ENCODE data around the gene LOXL1. TPM values are rescaled to one million over a fixed set of nuclear protein-coding genes. Genes with fewer than 3 reads are reported as not detected.
A peak's percentile ranks its signal among the peaks of the same experiment; 100 is the strongest.

Gene LOXL1
- total RNA-seq, 1 experiment from 2014 or later = 8.3 TPM

DNA sequence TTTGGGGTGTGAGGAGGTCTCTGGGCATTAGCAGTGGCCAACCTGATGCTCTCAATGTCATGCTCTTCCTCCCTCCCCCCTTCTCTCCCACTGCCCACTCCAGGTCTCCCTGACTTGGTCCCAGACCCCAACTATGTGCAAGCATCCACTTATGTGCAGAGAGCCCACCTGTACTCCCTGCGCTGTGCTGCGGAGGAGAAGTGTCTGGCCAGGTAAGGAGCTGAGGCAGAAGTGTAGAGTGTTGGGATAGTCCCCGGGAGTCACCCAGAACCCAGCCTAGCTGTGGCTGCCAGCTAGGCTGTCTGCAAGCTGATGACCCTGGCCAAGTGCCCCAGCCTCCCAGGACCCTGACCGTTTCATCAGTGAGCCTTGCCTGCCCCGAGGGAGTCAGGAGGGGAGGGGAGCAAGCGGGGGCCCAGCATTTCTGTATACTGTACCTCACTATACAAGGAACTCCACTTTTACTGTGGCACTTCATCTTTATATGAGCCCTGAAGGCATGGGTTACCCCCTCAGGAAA is 16.5 kb downstream of the LOXL1 start:
- H3K9me3 ChIP-seq (replicated peaks) = no peaks in the 10 kb centered on the region
- no peak overlapping the region for H3K4me3 ChIP-seq
- no peaks in the 10 kb centered on the region for H3K27me3 ChIP-seq (replicated peaks)
- H3K36me3 ChIP-seq = no peaks in the 10 kb centered on the region
- no peak overlapping the region for H3K27ac ChIP-seq
- peaks cover 23% of the 10 kb centered on the region for H3K4me1 ChIP-seq (replicated peaks)
- DNase-seq (ENCODE audit: low read depth in 1 of 2, low spot score in 2 of 2) = no peak

DNA sequence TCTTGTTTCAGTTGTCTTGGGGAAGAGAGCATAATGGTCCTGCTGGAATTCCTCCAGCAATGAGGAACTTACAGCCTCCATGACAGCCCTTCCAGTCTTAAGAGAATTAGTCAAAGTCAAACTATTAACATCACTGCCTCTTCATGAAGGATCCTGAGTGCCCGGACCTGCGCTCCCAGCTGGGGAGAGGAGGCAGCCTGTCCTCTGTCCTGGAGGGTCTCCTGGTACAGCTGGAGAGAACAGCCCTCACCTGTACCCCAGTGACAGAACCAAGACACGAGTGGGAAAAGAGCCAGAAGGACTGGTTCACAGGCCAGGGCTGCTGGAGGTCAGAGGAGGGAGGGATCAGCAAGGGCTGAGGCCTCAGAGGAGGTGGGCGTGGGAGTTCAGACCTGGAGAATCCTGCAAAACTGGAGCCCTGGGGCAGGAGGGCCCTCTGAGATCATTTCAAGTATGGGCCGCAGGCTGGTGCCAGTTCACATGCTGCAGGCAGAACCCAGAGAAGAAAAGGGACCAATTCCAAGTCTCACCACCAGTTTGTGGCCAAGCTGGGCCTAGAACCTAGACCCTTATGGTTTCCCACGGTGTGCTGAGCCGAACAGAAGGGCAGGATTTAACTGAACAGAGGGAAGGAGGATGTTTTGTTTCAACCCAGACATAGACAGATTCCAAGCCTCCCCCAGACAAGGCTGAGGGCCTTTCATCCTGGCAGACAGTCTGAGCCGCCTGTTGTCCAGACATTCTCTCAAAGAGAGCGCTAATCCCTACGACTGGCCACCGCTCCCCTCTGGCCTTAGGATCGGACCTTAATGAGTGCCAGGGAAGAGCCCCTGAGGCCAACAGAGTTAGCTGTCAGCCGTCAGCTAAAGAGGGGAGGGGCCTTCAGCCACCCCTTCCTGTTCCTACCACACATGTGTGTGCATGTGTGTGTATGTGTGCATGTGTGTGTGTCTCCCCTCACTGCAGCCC is 18.2 kb downstream of the LOXL1 start:
- no peaks in the 10 kb centered on the region for H3K36me3 ChIP-seq
- no peaks in the 10 kb centered on the region for H3K27me3 ChIP-seq (replicated peaks)
- DNase-seq (ENCODE audit: low read depth in 1 of 2, low spot score in 2 of 2) = no peak
- H3K4me1 ChIP-seq (replicated peaks) = peaks cover 23% of the 10 kb centered on the region
- no peak overlapping the region for H3K4me3 ChIP-seq
- no peaks in the 10 kb centered on the region for H3K9me3 ChIP-seq (replicated peaks)
- H3K27ac ChIP-seq = no peak overlapping the region

DNA sequence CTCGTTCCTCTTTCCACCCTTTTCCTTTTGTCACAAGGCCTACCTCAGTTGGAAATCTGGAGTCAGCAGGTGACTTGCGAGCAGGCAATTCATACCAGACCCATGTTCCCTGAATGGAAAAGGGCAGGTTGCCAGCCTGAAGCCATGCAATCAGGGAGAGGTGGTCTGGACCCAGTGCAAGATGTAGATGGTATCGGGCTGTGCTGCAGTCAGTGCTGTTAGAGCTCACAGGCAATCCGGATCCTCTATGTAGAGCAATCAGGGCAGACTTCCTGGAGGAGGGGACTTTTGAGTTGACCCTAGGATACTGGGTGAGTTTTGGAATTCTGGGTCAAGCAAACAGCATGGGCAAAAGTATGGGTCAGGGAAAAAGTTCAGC is 18.9 kb downstream of the LOXL1 start:
- H3K27me3 ChIP-seq (replicated peaks) = no peaks in the 10 kb centered on the region
- no peak overlapping the region for H3K4me3 ChIP-seq
- H3K27ac ChIP-seq = no peak overlapping the region
- no peaks in the 10 kb centered on the region for H3K36me3 ChIP-seq
- H3K9me3 ChIP-seq (replicated peaks) = no peaks in the 10 kb centered on the region
- no peak for DNase-seq (ENCODE audit: low read depth in 1 of 2, low spot score in 2 of 2)
- H3K4me1 ChIP-seq (replicated peaks) = peaks cover 23% of the 10 kb centered on the region

DNA sequence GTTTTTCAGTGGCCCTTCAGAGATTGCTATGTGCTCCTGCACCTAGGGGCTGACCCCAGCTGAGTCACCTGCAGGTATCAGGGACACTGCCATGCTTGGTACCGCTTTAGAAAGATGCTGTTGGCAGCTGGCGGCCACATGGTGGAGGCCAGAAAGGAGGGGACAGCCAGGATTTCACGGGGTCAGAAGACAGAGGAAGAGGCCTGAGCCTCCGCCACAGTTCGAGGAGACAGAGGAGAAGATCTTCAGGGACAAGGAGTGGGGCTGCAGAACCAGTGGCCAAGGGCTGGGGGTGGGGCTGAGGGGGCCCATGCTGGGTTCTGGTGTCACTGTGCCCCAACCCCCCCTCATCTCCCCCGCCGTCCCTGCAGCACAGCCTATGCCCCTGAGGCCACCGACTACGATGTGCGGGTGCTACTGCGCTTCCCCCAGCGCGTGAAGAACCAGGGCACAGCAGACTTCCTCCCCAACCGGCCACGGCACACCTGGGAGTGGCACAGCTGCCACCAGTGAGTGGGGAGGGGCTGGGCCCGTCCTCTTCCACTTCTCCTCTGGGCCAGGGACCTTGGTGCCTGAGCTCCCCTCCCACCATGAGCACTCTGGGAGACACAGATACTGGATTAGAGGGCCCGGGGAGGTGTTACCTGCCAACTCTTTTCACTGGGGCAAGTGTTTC is 19.9 kb downstream of the LOXL1 start:
- H3K36me3 ChIP-seq = no peaks in the 10 kb centered on the region; the same call in 1 of the 2 replicates
- no peak for DNase-seq (ENCODE audit: low read depth in 1 of 2, low spot score in 2 of 2)
- peaks cover 15% of the 10 kb centered on the region for H3K4me1 ChIP-seq (replicated peaks)

GRCh38 chr15:73946795-73947370 is 20.6 kb downstream of the LOXL1 start:
- DNase-seq (ENCODE audit: low read depth in 1 of 2, low spot score in 2 of 2) = no peak
- H3K27ac ChIP-seq = no peak overlapping the region
- no peaks in the 10 kb centered on the region; the same call in 1 of the 2 replicates for H3K36me3 ChIP-seq
- H3K4me3 ChIP-seq = no peak overlapping the region
- no peaks in the 10 kb centered on the region for H3K9me3 ChIP-seq (replicated peaks)
- H3K4me1 ChIP-seq (replicated peaks) = peaks cover 14% of the 10 kb centered on the region
- no peaks in the 10 kb centered on the region for H3K27me3 ChIP-seq (replicated peaks)

More for the DNA sequence above, 19.9 kb downstream of the LOXL1 start:
- Histone ChIP-seq H3K9me3 (replicated peaks) (no peaks in the 10 kb centered on the region), H3K27me3 (replicated peaks) (no peaks in the 10 kb centered on the region), H3K27ac (no peak overlapping the region), H3K4me3 (no peak overlapping the region)

DNA sequence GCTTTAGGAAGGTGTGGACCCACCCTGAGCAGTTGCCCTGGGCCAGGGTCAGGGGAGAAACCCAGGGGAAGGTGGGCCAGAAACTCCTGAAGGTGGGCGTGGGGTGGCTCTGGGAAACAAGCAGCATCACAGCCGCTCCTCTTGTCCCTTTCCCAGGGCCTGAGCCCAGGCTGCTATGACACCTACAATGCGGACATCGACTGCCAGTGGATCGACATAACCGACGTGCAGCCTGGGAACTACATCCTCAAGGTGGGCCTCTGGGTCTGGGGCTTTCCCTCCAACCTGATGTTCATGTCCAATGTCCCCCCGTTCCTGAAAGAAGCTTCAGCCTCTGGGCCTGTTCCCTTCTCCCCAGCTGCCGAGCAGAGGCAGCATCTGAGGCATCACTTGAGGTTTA is 21.4 kb downstream of the LOXL1 start:
- H3K27ac ChIP-seq = no peak overlapping the region
- H3K9me3 ChIP-seq (replicated peaks) = no peaks in the 10 kb centered on the region
- peaks cover 9% of the 10 kb centered on the region for H3K4me1 ChIP-seq (replicated peaks)
- no peaks in the 10 kb centered on the region; the same call in 1 of the 2 replicates for H3K36me3 ChIP-seq
- H3K4me3 ChIP-seq = no peak overlapping the region
- DNase-seq (ENCODE audit: low read depth in 1 of 2, low spot score in 2 of 2) = no peak
- no peaks in the 10 kb centered on the region for H3K27me3 ChIP-seq (replicated peaks)

- DNase-seq (ENCODE audit: low read depth in 1 of 2, low spot score in 2 of 2) = no peak
- no peak overlapping the region for H3K4me3 ChIP-seq
- H3K27me3 ChIP-seq (replicated peaks) = no peaks in the 10 kb centered on the region
- H3K27ac ChIP-seq = no peak overlapping the region
- H3K9me3 ChIP-seq (replicated peaks) = no peaks in the 10 kb centered on the region
- peaks cover 9% of the 10 kb centered on the region for H3K4me1 ChIP-seq (replicated peaks)
- no peaks in the 10 kb centered on the region; the same call in 1 of the 2 replicates for H3K36me3 ChIP-seq
Measured at GRCh38 chr15:73948396-73948795, 22.1 kb downstream of the LOXL1 start.

DNA sequence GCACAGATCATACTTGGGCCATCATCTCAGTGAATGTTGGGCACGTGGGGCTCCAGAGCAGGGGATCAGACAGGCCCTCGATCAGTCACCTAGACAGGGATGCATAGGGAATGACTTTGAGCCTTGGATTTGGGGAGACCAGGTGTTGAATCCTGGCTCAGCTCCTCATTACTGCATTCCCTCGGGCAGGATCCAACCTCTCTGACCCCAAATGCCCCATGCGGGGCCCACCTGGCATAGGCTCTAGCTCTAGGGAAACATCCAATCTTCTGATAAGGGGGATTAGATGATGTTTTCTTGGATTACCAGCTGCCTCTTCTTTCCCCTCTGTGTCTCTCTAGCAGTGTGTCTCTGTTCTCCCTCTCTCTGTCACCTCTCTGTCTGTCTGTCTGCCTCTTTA is 22.7 kb downstream of the LOXL1 start:
- peaks cover 9% of the 10 kb centered on the region for H3K4me1 ChIP-seq (replicated peaks)
- DNase-seq (ENCODE audit: low read depth in 1 of 2, low spot score in 2 of 2) = no peak
- H3K9me3 ChIP-seq (replicated peaks) = no peaks in the 10 kb centered on the region
- H3K36me3 ChIP-seq = no peaks in the 10 kb centered on the region; the same call in 1 of the 2 replicates
- no peak overlapping the region for H3K4me3 ChIP-seq
- no peaks in the 10 kb centered on the region for H3K27me3 ChIP-seq (replicated peaks)
- H3K27ac ChIP-seq = no peak overlapping the region

- H3K9me3 ChIP-seq (replicated peaks) = no peaks in the 10 kb centered on the region
- DNase-seq (ENCODE audit: low read depth in 1 of 2, low spot score in 2 of 2) = no peak
- no peaks in the 10 kb centered on the region; the same call in 1 of the 2 replicates for H3K36me3 ChIP-seq
- H3K27me3 ChIP-seq (replicated peaks) = no peaks in the 10 kb centered on the region
- H3K4me1 ChIP-seq (replicated peaks) = peaks cover 9% of the 10 kb centered on the region
- H3K27ac ChIP-seq = no peak overlapping the region
- H3K4me3 ChIP-seq = no peak overlapping the region
Measured at GRCh38 chr15:73949496-73949895, 23.2 kb downstream of the LOXL1 start.

DNA sequence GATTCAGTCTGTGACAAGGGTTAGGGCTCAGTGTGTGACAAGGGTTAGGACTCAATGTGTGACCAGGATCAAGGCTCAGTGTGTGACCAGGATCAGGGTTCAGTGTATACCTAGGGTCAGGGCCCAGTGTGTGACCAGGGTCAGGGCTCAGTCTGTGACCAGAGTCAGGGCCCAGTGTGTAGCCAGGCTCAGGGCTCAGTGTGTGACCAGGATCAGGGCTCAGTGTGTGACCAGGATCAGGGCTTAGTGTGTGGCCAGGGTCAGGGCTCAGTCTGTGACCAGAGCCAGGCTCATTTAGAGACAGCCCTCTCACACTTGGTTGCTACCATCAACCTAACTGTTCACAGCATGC is 24.2 kb downstream of the LOXL1 start:
- H3K4me1 ChIP-seq (replicated peaks) = peaks cover 9% of the 10 kb centered on the region
- no peak for DNase-seq (ENCODE audit: low read depth in 1 of 2, low spot score in 2 of 2)
- no peaks in the 10 kb centered on the region for H3K9me3 ChIP-seq (replicated peaks)
- H3K27ac ChIP-seq = no peak overlapping the region
- H3K36me3 ChIP-seq = no peaks in the 10 kb centered on the region; the same call in 1 of the 2 replicates
- no peak overlapping the region for H3K4me3 ChIP-seq
- H3K27me3 ChIP-seq (replicated peaks) = no peaks in the 10 kb centered on the region

GRCh38 chr15:73950831-73951561 is 24.7 kb downstream of the LOXL1 start:
- Histone ChIP-seq H3K27me3 (replicated peaks) (no peaks in the 10 kb centered on the region), H3K4me3 (no peak overlapping the region), H3K9me3 (replicated peaks) (no peaks in the 10 kb centered on the region), H3K4me1 (replicated peaks) (peaks cover 14% of the 10 kb centered on the region), H3K36me3 (no peaks in the 10 kb centered on the region; the same call in 1 of the 2 replicates), H3K27ac (peak overlapping the region; percentile 56)
- DNase-seq (ENCODE audit: low read depth in 1 of 2, low spot score in 2 of 2) = peak; percentile 86 to 93

DNA sequence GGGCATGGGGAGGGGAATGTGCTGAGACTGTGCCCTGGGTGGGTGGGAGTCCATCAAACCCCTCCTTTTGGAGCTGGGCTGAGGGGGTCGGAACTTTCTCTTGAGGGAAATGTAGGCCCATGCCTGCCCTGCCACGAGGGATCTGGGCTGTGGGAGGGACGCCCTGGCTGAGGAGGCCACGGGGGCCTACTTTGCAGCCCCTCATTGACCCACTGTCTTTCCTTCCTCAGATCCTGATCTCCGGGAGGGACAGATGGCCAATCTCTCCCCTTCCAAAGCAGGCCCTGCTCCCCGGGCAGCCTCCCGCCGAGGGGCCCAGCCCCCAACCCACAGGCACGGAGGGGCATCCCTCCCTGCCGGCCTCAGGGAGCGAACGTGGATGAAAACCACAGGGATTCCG is 25.3 kb downstream of the LOXL1 start:
- Histone ChIP-seq H3K4me3 (no peak overlapping the region), H3K27me3 (replicated peaks) (no peaks in the 10 kb centered on the region), H3K9me3 (replicated peaks) (no peaks in the 10 kb centered on the region), H3K27ac (peak overlapping the region; percentile 56), H3K4me1 (replicated peaks) (peaks cover 20% of the 10 kb centered on the region), H3K36me3 (no peaks in the 10 kb centered on the region; the same call in 1 of the 2 replicates)
- no peak for DNase-seq (ENCODE audit: low read depth in 1 of 2, low spot score in 2 of 2)

All from SJSA1 (cell line).